HepG2 (cell line): ENCODE data around the gene FITM1. TPM values are rescaled to one million over a fixed set of nuclear protein-coding genes. Genes with fewer than 3 reads are reported as not detected.
A peak's percentile ranks its signal among the peaks of the same experiment; 100 is the strongest.

ENCODE experiments used
- ATAC-seq: fragments of 200-7000 bp; cut with Tn5 transposase; 3 replicates; pipeline ENCODE4 v1.9.1; 2020; ENCODE audit warnings: mild to moderate bottlenecking, moderate library complexity
- BruUV-seq: library from RNA; stranded (reverse); fragments of 400-500 nt; replicated peaks from 2 replicates; lab custom pipeline; 2021; lab: Mats Ljungman, UMichigan
- CTCF ChIA-PET: fragments of 300-600 bp; formaldehyde crosslinking; extraction: SDS; loops from one replicate; lab custom pipeline; 2021; ENCODE audit warnings: low total read pairs, inconsistent platforms, low intra/inter-chr PET ratio; lab: Yijun Ruan, JAX
- POLR2A ChIA-PET: fragments of 350-600 bp; sonication (Branson Sonifier 250); formaldehyde crosslinking; loops from one replicate; lab custom pipeline; 2020; ENCODE audit warnings: antibody characterized with exemption, inconsistent platforms; lab: Yijun Ruan, JAX
- DNase-seq: peaks from one replicate; pipeline ENCODE4 v3.0.0-alpha.2; 2015; ENCODE audit warnings: low spot score
- FAIRE-seq: peaks from 3 replicates; lab custom pipeline; 2011; peaks lifted over from hg19 to GRCh38; lab: Jason Lieb, UNC
- H2AFZ ChIP-seq: one replicate; pipeline ENCODE4 v1.6.1; 2011; ENCODE audit warnings: low read length, inconsistent platforms
- H3K27ac ChIP-seq: fragments of 300-600 bp; 3 replicates; pipeline ENCODE4 v1.8.0; 2011; ENCODE audit warnings: mixed run types, mild to moderate bottlenecking, mixed read lengths, low read length, inconsistent platforms; ENCODE audit not compliant: insufficient read depth; ENCODE audit errors: extremely low read length
- H3K27me3 ChIP-seq, 2 experiments: fragments of 200-600 bp in 1 of 2; 2 replicates in 1 of 2; 3 replicates in 1 of 2; pipeline versions ENCODE4 v1.6.0 to v1.8.0; 2011; ENCODE audit warnings: low read length in 2 of 2, mild to moderate bottlenecking in 2 of 2, moderate library complexity in 2 of 2, inconsistent platforms in 1 of 2; ENCODE audit not compliant: insufficient read depth in 2 of 2, control insufficient read depth in 1 of 2
- H3K36me3 ChIP-seq, 2 experiments: fragments of 200-600 bp in 1 of 2; replicated peaks in 1 of 2; 2 replicates in 1 of 2; 3 replicates in 1 of 2; pipeline versions ENCODE4 v1.5.1 to v1.8.0; 2011; ENCODE audit warnings: low read length in 2 of 2, inconsistent platforms in 1 of 2; ENCODE audit not compliant: insufficient read depth in 2 of 2, control insufficient read depth in 1 of 2
- H3K4me1 ChIP-seq: 2 replicates; pipeline ENCODE4 v1.5.1; 2012; ENCODE audit warnings: low read length, inconsistent platforms; ENCODE audit not compliant: insufficient read depth
- H3K4me2 ChIP-seq: 2 replicates; pipeline ENCODE4 v1.6.0; 2011; ENCODE audit warnings: low read depth, low read length, inconsistent platforms
- H3K4me3 ChIP-seq, 3 experiments: fragments of 200-600 bp in 1 of 3; sonication (generic), shearing (Covaris generic) in 1 of 3; replicated peaks in 1 of 3; 2 replicates each; pipeline ENCODE4 v1.5.1; 2011 to 2016; ENCODE audit warnings: low read length in 3 of 3, inconsistent platforms in 2 of 3, low read depth in 2 of 3, mild to moderate bottlenecking in 2 of 3, control low read depth in 1 of 3, mixed read lengths in 1 of 3; ENCODE audit not compliant: insufficient read depth in 1 of 3
- H3K79me2 ChIP-seq: one replicate; pipeline ENCODE4 v1.6.1; 2011; ENCODE audit warnings: low read length, inconsistent platforms; ENCODE audit not compliant: insufficient read depth
- H3K9ac ChIP-seq: 2 replicates; pipeline ENCODE4 v1.6.0; 2011; ENCODE audit warnings: mild to moderate bottlenecking, low read depth, low read length, inconsistent platforms; ENCODE audit not compliant: insufficient read depth
- H3K9me3 ChIP-seq: 2 replicates; pipeline ENCODE4 v1.5.1; 2012; ENCODE audit warnings: mild to moderate bottlenecking, low read length
- H4K20me1 ChIP-seq: 2 replicates; pipeline ENCODE4 v1.6.0; 2011; ENCODE audit warnings: inconsistent platforms, mild to moderate bottlenecking, low read length, moderate library complexity; ENCODE audit not compliant: insufficient read depth
- FOXJ3 ChIP-seq: sonication (generic); formaldehyde crosslinking; IDR thresholded peaks from 2 replicates; pipeline ENCODE4 v1.4.0; 2020; ENCODE audit warnings: missing genetic modification reagents, mild to moderate bottlenecking, borderline replicate concordance
- GATAD2A ChIP-seq: IDR thresholded peaks from 2 replicates; pipeline ENCODE4 v1.6.1; 2016
- HNF1B ChIP-seq: sonication (generic); formaldehyde crosslinking; IDR thresholded peaks from 2 replicates; pipeline ENCODE4 v1.5.1; 2020; ENCODE audit warnings: mild to moderate bottlenecking, moderate library complexity, missing genetic modification reagents
- MAZ ChIP-seq, 2 experiments: sonication (generic) in 1 of 2; formaldehyde crosslinking in 1 of 2; IDR thresholded peaks; 2 replicates each; pipeline versions ENCODE4 v1.5.0 to v1.6.1; 2012 to 2020; ENCODE audit warnings: low read depth in 2 of 2, mild to moderate bottlenecking in 2 of 2, borderline replicate concordance in 1 of 2, improper control_type of control experiment in 1 of 2, low read length in 1 of 2, missing genetic modification reagents in 1 of 2, moderate library complexity in 1 of 2
- SALL1 ChIP-seq: sonication (generic); formaldehyde crosslinking; IDR thresholded peaks from 2 replicates; pipeline ENCODE4 v1.8.0; 2022; ENCODE audit warnings: mild to moderate bottlenecking, missing genetic modification reagents
- SETDB1 ChIP-seq: sonication (generic); formaldehyde crosslinking; IDR thresholded peaks from 2 replicates; pipeline ENCODE4 v1.5.1; 2020; ENCODE audit warnings: missing genetic modification reagents, mild to moderate bottlenecking, borderline replicate concordance
- SKIL ChIP-seq: sonication (generic); formaldehyde crosslinking; IDR thresholded peaks from 2 replicates; pipeline ENCODE4 v1.8.0; 2022; ENCODE audit warnings: missing genetic modification reagents, mild to moderate bottlenecking, moderate library complexity, borderline replicate concordance
- SMAD9 ChIP-seq: sonication (generic); formaldehyde crosslinking; IDR thresholded peaks from 2 replicates; pipeline ENCODE4 v1.5.1; 2020; ENCODE audit warnings: mild to moderate bottlenecking, missing genetic modification reagents
- SMARCE1 ChIP-seq: fragments of 450-650 bp; IDR thresholded peaks from 2 replicates; pipeline ENCODE4 v1.6.1; 2017; ENCODE audit warnings: borderline replicate concordance
- ZFP36L2 ChIP-seq: sonication (generic); formaldehyde crosslinking; IDR thresholded peaks from 2 replicates; pipeline ENCODE4 v1.4.0; 2020; ENCODE audit warnings: missing genetic modification reagents
- ZIK1 ChIP-seq: sonication (generic); formaldehyde crosslinking; IDR thresholded peaks from 2 replicates; pipeline ENCODE4 v1.5.0; 2020; ENCODE audit warnings: mild to moderate bottlenecking, low read depth, missing genetic modification reagents, borderline replicate concordance
- ZNF362 ChIP-seq: sonication (generic); formaldehyde crosslinking; IDR thresholded peaks from 2 replicates; pipeline ENCODE4 v1.4.0; 2020; ENCODE audit warnings: missing genetic modification reagents, mild to moderate bottlenecking, borderline replicate concordance
- ZNF503 ChIP-seq: sonication (generic); formaldehyde crosslinking; IDR thresholded peaks from 2 replicates; pipeline ENCODE4 v1.4.0; 2020; ENCODE audit warnings: missing genetic modification reagents
- ZNF563 ChIP-seq: sonication (generic); formaldehyde crosslinking; IDR thresholded peaks from 2 replicates; pipeline ENCODE4 v1.8.0; 2022; ENCODE audit warnings: mild to moderate bottlenecking, moderate library complexity, missing genetic modification reagents
- ZNF569 ChIP-seq: sonication (generic); formaldehyde crosslinking; IDR thresholded peaks from 2 replicates; pipeline ENCODE4 v1.5.0; 2020; ENCODE audit warnings: mild to moderate bottlenecking, missing genetic modification reagents, moderate library complexity, borderline replicate concordance
- ZNF891 ChIP-seq: sonication (generic); formaldehyde crosslinking; IDR thresholded peaks from 2 replicates; pipeline ENCODE4 v1.5.0; 2020; ENCODE audit warnings: mild to moderate bottlenecking, missing genetic modification reagents
- WGBS: methylation state at CpG from one replicate; pipeline ENCODE4 v1.1.6; 2017; ENCODE audit warnings: low lambda C conversion rate; 5-methylcytosine and 5-hydroxymethylcytosine counted together
- in situ Hi-C: cut with HindIII; loops from 2 replicates; pipeline ENCODE4 v1.10.0; 2017; ENCODE audit warnings: low pct_unique_long_range_greater_than_20kb; ENCODE audit not compliant: extremely low pct_ligation_motif_present
- intact Hi-C: fragments of 100-400 bp; cut with micrococcal nuclease; formaldehyde crosslinking; loops from one replicate; pipeline ENCODE4 v1.10.0; 2022; ENCODE audit not compliant: unreplicated experiment
- polyA plus RNA-seq, 8 experiments: library from polyadenylated mRNA; depleted of rRNA in 3 of 8; stranded (reverse) in 7 of 8; unstranded in 1 of 8; fragments of >200 nt; fragmentation: Illumina TruSeq in 4 of 8; extraction: Trizol in 4 of 8; gene quantifications; 2 replicates each; pipeline versions ENCODE4 v1.2.1 to v1.2.3, GENCODE V29; 2011 to 2016; ENCODE audit warnings: low read depth in 4 of 8, missing spikeins in 1 of 8, mixed read lengths in 1 of 8; ENCODE audit not compliant: insufficient read depth in 1 of 8
- total RNA-seq, 5 experiments: library from RNA; depleted of rRNA; stranded (reverse); fragments of >200 nt; fragmentation: Illumina TruSeq; extraction: Trizol; gene quantifications; 2 replicates each; pipeline ENCODE4 v1.2.3, GENCODE V29; 2016; ENCODE audit warnings: low read depth in 1 of 5

FITM1 gene
- total and polyA plus RNA-seq, 2 of the 13 experiments (the other 11 are each of a cell fraction or from before 2014, with no cell fraction given): 2.7 to 5.8 TPM

DNA sequence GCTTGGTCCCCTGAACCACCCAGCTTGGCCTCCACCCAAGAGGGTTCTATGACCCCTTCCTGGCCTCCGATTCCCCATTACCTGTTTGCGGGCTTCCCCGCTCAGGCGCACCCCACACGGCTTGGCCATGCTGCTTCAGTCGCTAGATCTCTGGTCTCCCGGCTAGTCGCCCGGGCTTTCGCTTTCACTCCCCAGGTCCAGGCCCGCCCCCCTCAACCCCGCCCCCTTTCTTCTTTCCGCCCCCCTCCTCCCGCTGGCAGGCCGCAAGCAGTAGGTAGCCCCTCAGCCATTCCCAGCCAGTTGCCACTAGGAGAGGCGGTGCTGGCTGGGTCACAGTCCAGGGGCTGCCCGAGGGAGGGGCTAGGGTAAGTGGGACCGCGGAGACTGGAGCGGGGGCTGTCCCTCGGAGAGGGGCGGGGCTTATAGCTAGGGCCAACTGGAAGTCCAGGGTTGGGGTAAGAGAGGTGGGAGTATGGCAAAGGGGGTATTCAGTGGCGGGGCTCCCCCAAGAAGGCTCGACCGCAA, 16.1 kb downstream of the FITM1 start, which contains the start of gene PSME2:
Gene PSME2, minus strand, starts transcription at position 158 of the 525 bp plus-strand sequence. Its CDS starts 29 bp downstream, at position 129.
- WGBS: under 1% methylated on average over 25 of the region's 25 CpGs
- POLR2A ChIA-PET: interaction anchor here (0.6 to 8.5 kb wide), 66 partner anchors 11 to 1557 kb away, joined by 3 to 279 read pairs (median 5); partner anchors contain the start of genes ACIN1, BCL2L2, C14orf119 and CARMIL3
- no peak for FAIRE-seq
- TF ChIP-seq ZNF563 (no peak), SMAD9 (CRISPR knock-in tag) (peak; percentile 94), ZNF362 (CRISPR knock-in tag) (no peak), HNF1B (CRISPR knock-in tag) (no peak), SKIL (CRISPR knock-in tag) (no peak), ZNF569 (CRISPR knock-in tag) (no peak), MAZ (IDR thresholded peaks at IDR 0.05; ENCODE audit: borderline replicate concordance, low read depth, low read length) (peak; percentile 99), MAZ (CRISPR knock-in tag; IDR thresholded peaks at IDR 0.05; ENCODE audit: low read depth) (peak; percentile 80; the same call in 1 of the 2 replicates), SALL1 (CRISPR knock-in tag) (no peak), FOXJ3 (CRISPR knock-in tag) (no peak), SETDB1 (CRISPR knock-in tag) (no peak), ZFP36L2 (peak; percentile 78; the same call in 1 of the 2 replicates), SMARCE1 (no peak), ZNF891 (CRISPR knock-in tag) (no peak), ZIK1 (CRISPR knock-in tag) (peak; percentile 81), GATAD2A (CRISPR knock-in tag) (peak; percentile 59; the same call in 1 of the 2 replicates), ZNF503 (no peak)

More for the DNA sequence above, 16.1 kb downstream of the FITM1 start, which contains the start of gene PSME2:
- peaks cover 0 to 3% of the 10 kb centered on the region in 2 experiments; a peak in 1 of 5 replicates for H3K27me3 ChIP-seq
- no peaks in the 10 kb centered on the region for H3K9me3 ChIP-seq
- H3K27ac ChIP-seq: peak within 1 kb of the TSS; percentile 76
- H3K4me2 ChIP-seq: peak within 1 kb of the TSS; percentile 98
- H4K20me1 ChIP-seq: peaks cover 7% of the 10 kb centered on the region; the same call in 1 of the 2 replicates
- H3K4me3 ChIP-seq: peak within 1 kb of the TSS; percentile 91 to 100 (median 96)
- H3K79me2 ChIP-seq: peaks cover 40% of the 10 kb centered on the region
- in situ Hi-C loops: loop anchor here (25.0 kb wide), 1 partner anchor 834 kb away; the partner anchor contains the start of genes BCL2L2, PABPN1 and PPP1R3E
- intact Hi-C loops: loop anchor here (1.0 kb wide), 3 partner anchors 15 to 42 kb away; partner anchors contain the start of genes DCAF11, IPO4, IRF9 and NRL
- CTCF ChIA-PET: no interaction called here
- BruUV-seq: no TSS peak
- peak; percentile 100 for DNase-seq
- H3K36me3 ChIP-seq: peaks cover 33 to 48% of the 10 kb centered on the region in 2 experiments
- H2AFZ ChIP-seq: peak within 1 kb of the TSS; percentile 21
- H3K4me1 ChIP-seq: peaks cover 63% of the 10 kb centered on the region
- peak within 1 kb of the TSS; percentile 95 for H3K9ac ChIP-seq
- peak; percentile 82 for ATAC-seq
